SK-N-SH treated with all-trans-retinoic acid at 6 μM for 48 hours (cell line): ENCODE data around the gene ADAM33.

ENCODE experiments used
- ARNTL ChIP-seq: fragments of 450-650 bp; formaldehyde crosslinking; IDR thresholded peaks from 2 replicates; pipeline ENCODE4 v1.5.0; 2020; ENCODE audit warnings: low read depth, mild to moderate bottlenecking, moderate library complexity, borderline replicate concordance
- BACH2 ChIP-seq: fragments of 250-450 bp; sonication (Bioruptor Pico); IDR thresholded peaks from 2 replicates; pipeline ENCODE4 v1.9.0; 2021; ENCODE audit warnings: mild to moderate bottlenecking, borderline replicate concordance
- CREB5 ChIP-seq: fragments of 250-450 bp; sonication (Bioruptor Pico); IDR thresholded peaks from 2 replicates; pipeline ENCODE4 v1.5.1; 2020; ENCODE audit warnings: low read depth, mild to moderate bottlenecking, moderate library complexity
- CSRNP3 ChIP-seq: fragments of 250-450 bp; sonication (Bioruptor Pico); IDR thresholded peaks from 2 replicates; pipeline ENCODE4 v1.5.1; 2021; ENCODE audit warnings: mild to moderate bottlenecking, moderate library complexity
- OSR1 ChIP-seq: fragments of 250-450 bp; sonication (Bioruptor Pico); IDR thresholded peaks from 2 replicates; pipeline ENCODE4 v1.8.0; 2022; ENCODE audit warnings: moderate library complexity, mild to moderate bottlenecking, inconsistent platforms
- PATZ1 ChIP-seq: fragments of 250-450 bp; sonication (Bioruptor Pico); IDR thresholded peaks from 2 replicates; pipeline ENCODE4 v1.8.0; 2020; ENCODE audit warnings: mild to moderate bottlenecking, moderate library complexity, borderline replicate concordance
- PPARA ChIP-seq: fragments of 250-450 bp; sonication (Bioruptor Pico); IDR thresholded peaks from 2 replicates; pipeline ENCODE4 v1.5.0; 2020; ENCODE audit warnings: mild to moderate bottlenecking, borderline replicate concordance
- RARB ChIP-seq: fragments of 250-450 bp; sonication (Bioruptor Pico); IDR thresholded peaks from 2 replicates; pipeline ENCODE4 v1.8.0; 2021; ENCODE audit warnings: mild to moderate bottlenecking, moderate library complexity
- SNAI2 ChIP-seq: fragments of 250-450 bp; sonication (Bioruptor Pico); IDR thresholded peaks from 2 replicates; pipeline ENCODE4 v1.5.0; 2020; ENCODE audit warnings: mild to moderate bottlenecking, moderate library complexity
- TCF4 ChIP-seq: fragments of 250-450 bp; sonication (Bioruptor Pico); IDR thresholded peaks from 2 replicates; pipeline ENCODE4 v1.8.0; 2021; ENCODE audit warnings: mild to moderate bottlenecking, moderate library complexity, borderline replicate concordance
- ZC3H10 ChIP-seq: fragments of 250-450 bp; sonication (Bioruptor Pico); IDR thresholded peaks from 2 replicates; pipeline ENCODE4 v1.5.1; 2021; ENCODE audit warnings: mild to moderate bottlenecking, moderate library complexity
- ZFP30 ChIP-seq: fragments of 450-650 bp; formaldehyde crosslinking; IDR thresholded peaks from 2 replicates; pipeline ENCODE4 v1.5.0; 2022; ENCODE audit warnings: mild to moderate bottlenecking, moderate library complexity
- ZNF70 ChIP-seq: fragments of 450-650 bp; formaldehyde crosslinking; IDR thresholded peaks from 2 replicates; pipeline ENCODE4 v1.5.0; 2020; ENCODE audit warnings: mild to moderate bottlenecking, moderate library complexity

GRCh38 chr20:3701061-3701998, 19.5 kb upstream of the ADAM33 start:
- TF ChIP-seq SNAI2 (CRISPR knock-in tag) (no peak), ZFP30 (no peak), TCF4 (CRISPR knock-in tag) (no peak), OSR1 (no peak), PPARA (CRISPR knock-in tag) (no peak), CREB5 (no peak), PATZ1 (CRISPR knock-in tag) (no peak), CSRNP3 (CRISPR knock-in tag) (no peak), RARB (CRISPR knock-in tag) (no peak), ARNTL (no peak), ZNF70 (CRISPR knock-in tag) (no peak), ZC3H10 (no peak), BACH2 (CRISPR knock-in tag) (no peak)
